Activated B cell treated with CpG ODN at 0.5 μM for 24 hours (primary cell): ENCODE measurements around the gene CDH12. TPM values are rescaled to one million over a fixed set of nuclear protein-coding genes. Genes with fewer than 3 reads are reported as not detected.

Source experiments
- ATAC-seq: fragments of 200-7000 bp; cut with Tn5 transposase; one replicate; pipeline ENCODE4 v1.10.0; 2021; ENCODE audit warnings: low read depth, mild to moderate bottlenecking, moderate library complexity
- CTCF ChIA-PET: fragments of 350-600 bp; sonication (Branson Sonifier 250); formaldehyde crosslinking; loops from one replicate; lab custom pipeline; 2021; ENCODE audit warnings: antibody characterized with exemption; lab: Charles Lee
- POLR2A ChIA-PET: fragments of 350-600 bp; sonication (Branson Sonifier 250); formaldehyde crosslinking; loops from one replicate; lab custom pipeline; 2021; ENCODE audit warnings: antibody characterized with exemption; lab: Charles Lee
- DNase-seq: peaks from one replicate; pipeline ENCODE4 v3.0.0; 2022
- H3K27ac Mint-ChIP-seq: one replicate; pipeline ENCODE4 v1.8.0; 2020; ENCODE audit warnings: mixed read lengths
- H3K27me3 Mint-ChIP-seq: one replicate; pipeline ENCODE4 v1.8.0; 2021; ENCODE audit warnings: mixed read lengths
- H3K36me3 Mint-ChIP-seq: one replicate; pipeline ENCODE4 v1.8.0; 2021; ENCODE audit warnings: low read depth, mixed read lengths
- H3K4me1 Mint-ChIP-seq: one replicate; pipeline ENCODE4 v1.8.0; 2021; ENCODE audit warnings: mixed read lengths
- H3K4me3 Mint-ChIP-seq: one replicate; pipeline ENCODE4 v1.8.0; 2020; ENCODE audit warnings: mild to moderate bottlenecking, mixed read lengths
- H3K9me3 Mint-ChIP-seq: one replicate; pipeline ENCODE4 v1.8.0; 2020; ENCODE audit warnings: mixed read lengths
- CTCF ChIP-seq: fragments of 200-600 bp; IDR thresholded peaks from one replicate; pipeline ENCODE4 v1.8.0; 2022; ENCODE audit warnings: antibody characterized with exemption, mild to moderate bottlenecking
- intact Hi-C: fragments of 100-400 bp; cut with micrococcal nuclease; formaldehyde crosslinking; loops from one replicate; pipeline ENCODE4 v1.15.1; 2024
- total RNA-seq: library from RNA; stranded (reverse); gene quantifications from 2 replicates; pipeline ENCODE4 v1.2.3, GENCODE V29; 2022

Gene CDH12
- total RNA-seq, 1 donor from 2014 or later, result not detected

- H3K27me3 Mint-ChIP-seq, result no peaks in the 10 kb centered on the region
- no peaks in the 10 kb centered on the region for H3K36me3 Mint-ChIP-seq
- H3K4me1 Mint-ChIP-seq, result no peaks in the 10 kb centered on the region
- CTCF ChIA-PET, result no interaction called here
- TF ChIP-seq CTCF, result no peak
- no peak overlapping the region for H3K27ac Mint-ChIP-seq
- H3K4me3 Mint-ChIP-seq, result no peak overlapping the region
- intact Hi-C loops, result no loop called here
- no peak for DNase-seq
- POLR2A ChIA-PET, result no interaction called here
- ATAC-seq, result no peak
- H3K9me3 Mint-ChIP-seq, result peaks cover 5% of the 10 kb centered on the region
Observed at GRCh38 chr5:21723500-21723899, 1129.6 kb downstream of the CDH12 start.

- DNase-seq (no peak), ATAC-seq (no peak)
- Mint-ChIP-seq H3K36me3 (no peaks in the 10 kb centered on the region), H3K4me1 (no peaks in the 10 kb centered on the region), H3K27ac (no peak overlapping the region), H3K27me3 (no peaks in the 10 kb centered on the region), H3K4me3 (no peak overlapping the region), H3K9me3 (no peaks in the 10 kb centered on the region)
- POLR2A ChIA-PET, result no interaction called here
- no peak for TF ChIP-seq CTCF
- CTCF ChIA-PET, result no interaction called here
- intact Hi-C loops, result no loop called here
Observed at GRCh38 chr5:21711866-21712758, 1141.0 kb downstream of the CDH12 start.

GRCh38 chr5:21709770-21710169 is 1143.4 kb downstream of the CDH12 start:
- Mint-ChIP-seq H3K4me3 (no peak overlapping the region), H3K36me3 (no peaks in the 10 kb centered on the region), H3K27ac (no peak overlapping the region), H3K4me1 (no peaks in the 10 kb centered on the region), H3K9me3 (no peaks in the 10 kb centered on the region), H3K27me3 (no peaks in the 10 kb centered on the region)
- ATAC-seq (no peak), DNase-seq (no peak)
- POLR2A ChIA-PET, result no interaction called here
- no peak for TF ChIP-seq CTCF
- intact Hi-C loops, result no loop called here
- CTCF ChIA-PET, result no interaction called here

- intact Hi-C loops, result no loop called here
- CTCF ChIA-PET, result no interaction called here
- DNase-seq (no peak), ATAC-seq (no peak)
- Mint-ChIP-seq H3K4me1 (no peaks in the 10 kb centered on the region), H3K4me3 (no peak overlapping the region), H3K27me3 (no peaks in the 10 kb centered on the region), H3K9me3 (no peaks in the 10 kb centered on the region), H3K27ac (no peak overlapping the region), H3K36me3 (no peaks in the 10 kb centered on the region)
- POLR2A ChIA-PET, result no interaction called here
- TF ChIP-seq CTCF, result no peak
Observed at GRCh38 chr5:21704974-21705668, 1148.0 kb downstream of the CDH12 start.

- no peak for ATAC-seq
- ChIA-PET CTCF (no interaction called here), POLR2A (no interaction called here)
- Mint-ChIP-seq H3K36me3 (no peaks in the 10 kb centered on the region), H3K4me1 (no peaks in the 10 kb centered on the region), H3K9me3 (peaks cover 3% of the 10 kb centered on the region), H3K27ac (no peak overlapping the region), H3K4me3 (no peak overlapping the region), H3K27me3 (no peaks in the 10 kb centered on the region)
- no peak for TF ChIP-seq CTCF
- DNase-seq, result no peak
- intact Hi-C loops, result no loop called here
Observed at GRCh38 chr5:21701317-21701716, 1151.8 kb downstream of the CDH12 start.
